HCT116 (cell line): Measurements from ENCODE around the gene LCMT1. TPM values are rescaled to one million over a fixed set of nuclear protein-coding genes. Genes with fewer than 3 reads are reported as not detected.

ENCODE experiments used
- ATAC-seq: fragments of 200-7000 bp; cut with Tn5 transposase; 2 replicates; pipeline ENCODE4 v1.9.1; 2020; ENCODE audit warnings: mild to moderate bottlenecking, moderate library complexity
- BruUV-seq: library from RNA; stranded (reverse); fragments of 400-500 nt; replicated peaks from 2 replicates; lab custom pipeline; 2021; lab: Mats Ljungman, UMichigan
- CTCF ChIA-PET: fragments of 300-600 bp; sonication (Branson Sonifier 250); formaldehyde crosslinking; loops from one replicate; lab custom pipeline; 2021; ENCODE audit warnings: antibody characterized with exemption; lab: Charles Lee
- POLR2A ChIA-PET: fragments of 300-600, 350-600 bp; sonication (Branson Sonifier 250); formaldehyde crosslinking; loops from one replicate; lab custom pipeline; 2021; ENCODE audit warnings: antibody characterized with exemption; lab: Charles Lee
- RAD21 ChIA-PET, 2 experiments: fragments of 300-600 bp; sonication (Branson Sonifier 250); formaldehyde crosslinking; loops; one replicate each; lab custom pipeline; 2023; ENCODE audit warnings: low total read pairs in 2 of 2; ENCODE audit not compliant: uncharacterized antibody in 2 of 2, unreplicated experiment in 2 of 2, low non-redundant PET in 1 of 2; lab: Charles Lee
- DNase-seq: peaks from one replicate; pipeline ENCODE4 v3.0.0-alpha.2; 2010; ENCODE audit warnings: low read depth, low spot score
- H2AFZ ChIP-seq: fragments of 200-600 bp; shearing (Covaris generic), sonication (generic); 2 replicates; pipeline ENCODE4 v1.6.1; 2017; ENCODE audit warnings: low read depth, mixed run types, mixed read lengths, antibody characterized with exemption, low read length; ENCODE audit not compliant: poor library complexity, severe bottlenecking
- H3K27ac ChIP-seq: 2 replicates; pipeline ENCODE4 v1.5.1; 2012; ENCODE audit warnings: low read depth, low read length
- H3K27me3 ChIP-seq: fragments of 200-600 bp; sonication (generic); 2 replicates; pipeline ENCODE4 v1.6.1; 2016; ENCODE audit warnings: mixed run types, low read length, mixed read lengths; ENCODE audit not compliant: insufficient read depth
- H3K36me3 ChIP-seq, 2 experiments: fragments of 200-500 bp in 1 of 2; fragments of 200-600 bp in 1 of 2; sonication (Bioruptor generic) in 1 of 2; sonication (generic) in 1 of 2; 2 replicates each; pipeline versions ENCODE4 v1.5.1 to v1.6.1; 2014 to 2016; ENCODE audit warnings: low read length in 2 of 2, inconsistent platforms in 1 of 2, mixed read lengths in 1 of 2, mixed run types in 1 of 2; ENCODE audit not compliant: insufficient read depth in 2 of 2, control insufficient read depth in 1 of 2
- H3K4me1 ChIP-seq, 2 experiments: fragments of 200-600 bp in 1 of 2; sonication (generic) in 1 of 2; 2 replicates each; pipeline versions ENCODE4 v1.5.1 to v1.6.1; 2012 to 2017; ENCODE audit warnings: low read length in 2 of 2, inconsistent platforms in 1 of 2, mild to moderate bottlenecking in 1 of 2, mixed read lengths in 1 of 2, mixed run types in 1 of 2, moderate library complexity in 1 of 2; ENCODE audit not compliant: insufficient read depth in 2 of 2, control insufficient read depth in 1 of 2
- H3K4me2 ChIP-seq: fragments of 200-600 bp; sonication (generic); 2 replicates; pipeline ENCODE4 v1.6.1; 2017; ENCODE audit warnings: mixed run types, low read length, mixed read lengths
- H3K4me3 ChIP-seq, 2 experiments: fragments of 200-600 bp in 1 of 2; sonication (generic) in 1 of 2; replicated peaks in 1 of 2; 2 replicates each; pipeline ENCODE4 v1.5.1; 2011 to 2016; ENCODE audit warnings: low read length in 2 of 2, control low read depth in 1 of 2, low read depth in 1 of 2, mild to moderate bottlenecking in 1 of 2, mixed read lengths in 1 of 2, mixed run types in 1 of 2
- H3K79me2 ChIP-seq: fragments of 200-600 bp; sonication (generic); 2 replicates; pipeline ENCODE4 v1.6.1; 2017; ENCODE audit warnings: mild to moderate bottlenecking, mixed run types, low read length, moderate library complexity, mixed read lengths; ENCODE audit not compliant: insufficient read depth
- H3K9ac ChIP-seq: fragments of 200-600 bp; sonication (generic); 2 replicates; pipeline ENCODE4 v1.6.1; 2016; ENCODE audit warnings: low read length, mixed read lengths
- H3K9me2 ChIP-seq: fragments of 200-600 bp; sonication (generic), shearing (Covaris generic); 2 replicates; pipeline ENCODE4 v1.6.1; 2017; ENCODE audit warnings: mixed run types, mild to moderate bottlenecking, moderate library complexity; ENCODE audit not compliant: insufficient read depth
- H3K9me3 ChIP-seq, 2 experiments: fragments of 200-500 bp in 1 of 2; fragments of 200-600 bp in 1 of 2; sonication (Bioruptor generic) in 1 of 2; sonication (generic) in 1 of 2; 2 replicates each; pipeline ENCODE4 v1.6.1; 2014 to 2017; ENCODE audit warnings: low read length in 2 of 2, mixed read lengths in 2 of 2, inconsistent platforms in 1 of 2, low read depth in 1 of 2, mild to moderate bottlenecking in 1 of 2, mixed run types in 1 of 2, moderate library complexity in 1 of 2; ENCODE audit not compliant: control insufficient read depth in 1 of 2, insufficient read depth in 1 of 2
- H4K20me1 ChIP-seq: fragments of 200-600 bp; sonication (generic), shearing (Covaris generic); 2 replicates; pipeline ENCODE4 v1.6.1; 2017; ENCODE audit warnings: mixed run types, mild to moderate bottlenecking, moderate library complexity; ENCODE audit not compliant: insufficient read depth
- CBX3 ChIP-seq: IDR thresholded peaks from 2 replicates; pipeline ENCODE4 v1.6.1; 2012; ENCODE audit warnings: low read depth
- CEBPB ChIP-seq: IDR thresholded peaks from 2 replicates; pipeline ENCODE4 v1.6.1; 2012; ENCODE audit warnings: low read depth
- EGR1 ChIP-seq: IDR thresholded peaks from 2 replicates; pipeline ENCODE4 v1.6.1; 2012; ENCODE audit warnings: low read depth
- ELF1 ChIP-seq: IDR thresholded peaks from 2 replicates; pipeline ENCODE4 v1.6.1; 2012; ENCODE audit warnings: low read depth, borderline replicate concordance
- EZH2 ChIP-seq: fragments of 200-600 bp; sonication (generic); IDR thresholded peaks from 2 replicates; pipeline ENCODE4 v1.6.1; 2017; ENCODE audit warnings: antibody characterized with exemption, mixed run types
- EZH2phosphoT487 ChIP-seq: fragments of 200-600 bp; IDR thresholded peaks from 2 replicates; pipeline ENCODE4 v1.6.1; 2018; ENCODE audit warnings: antibody characterized with exemption, borderline replicate concordance
- FOSL1 ChIP-seq: IDR thresholded peaks from 2 replicates; pipeline ENCODE4 v1.6.1; 2012; ENCODE audit warnings: low read depth
- JUND ChIP-seq: IDR thresholded peaks from 2 replicates; pipeline ENCODE4 v1.6.1; 2012
- POLR2AphosphoS5 ChIP-seq: IDR thresholded peaks from 2 replicates; pipeline ENCODE4 v1.6.1; 2011; ENCODE audit warnings: mild to moderate bottlenecking, low read depth, low read length, moderate library complexity
- RAD21 ChIP-seq: IDR thresholded peaks from 2 replicates; pipeline ENCODE4 v1.6.1; 2012; ENCODE audit warnings: low read depth, mild to moderate bottlenecking
- SIN3A ChIP-seq: IDR thresholded peaks from 2 replicates; pipeline ENCODE4 v1.6.1; 2012; ENCODE audit warnings: low read depth
- SP1 ChIP-seq: IDR thresholded peaks from 2 replicates; pipeline ENCODE4 v1.6.1; 2012; ENCODE audit warnings: low read depth
- SRF ChIP-seq: IDR thresholded peaks from 2 replicates; pipeline ENCODE4 v1.6.1; 2012; ENCODE audit warnings: low read depth
- TCF7L2 ChIP-seq: IDR thresholded peaks from 2 replicates; pipeline ENCODE4 v1.7.0; 2011; ENCODE audit warnings: borderline replicate concordance, inconsistent platforms; ENCODE audit not compliant: insufficient read depth, insufficient read length; ENCODE audit errors: extremely low read depth
- ZFX ChIP-seq: fragments of 450-650 bp; IDR thresholded peaks from 2 replicates; pipeline ENCODE4 v1.6.1; 2017
- ZNF274 ChIP-seq: fragments of 200-500 bp; sonication (Bioruptor generic); IDR thresholded peaks from 2 replicates; pipeline ENCODE4 v1.6.1; 2014; ENCODE audit warnings: mild to moderate bottlenecking, low read depth, low read length, inconsistent platforms
- intact Hi-C: fragments of 100-400 bp; cut with micrococcal nuclease; formaldehyde crosslinking; loops from 2 replicates; pipeline ENCODE4 v1.10.0; 2022
- total RNA-seq: library from RNA; stranded (reverse); gene quantifications from one replicate; pipeline ENCODE4 v1.2.1, GENCODE V29; 2021; ENCODE audit not compliant: unreplicated experiment
- TF ChIP-seq, protein P1 (sequence below): IDR thresholded peaks from 2 replicates; pipeline ENCODE4 v1.6.1; 2012
- TF ChIP-seq, protein P2 (sequence below): IDR thresholded peaks from 2 replicates; pipeline ENCODE4 v1.6.1; 2012
- TF ChIP-seq, protein P3 (sequence below), 3 experiments: fragments of 200-600 bp in 1 of 3; sonication (generic) in 1 of 3; IDR thresholded peaks in 2 of 3; conservative IDR thresholded peaks in 1 of 3; 2 replicates each; pipeline ENCODE4 v1.5.1; 2012 to 2017; ENCODE audit warnings: low read depth in 2 of 3, low read length in 2 of 3, antibody characterized with exemption in 1 of 3, borderline replicate concordance in 1 of 3, control low read depth in 1 of 3, mild to moderate bottlenecking in 1 of 3, mixed read lengths in 1 of 3, mixed run types in 1 of 3, moderate library complexity in 1 of 3; ENCODE audit not compliant: insufficient read depth in 1 of 3
- TF ChIP-seq, protein P4 (sequence below): IDR thresholded peaks from 2 replicates; pipeline ENCODE4 v1.6.1; 2012; ENCODE audit warnings: low read depth

Gene LCMT1
- total RNA-seq, 1 experiment from 2014 or later, result 52.4 TPM

DNA sequence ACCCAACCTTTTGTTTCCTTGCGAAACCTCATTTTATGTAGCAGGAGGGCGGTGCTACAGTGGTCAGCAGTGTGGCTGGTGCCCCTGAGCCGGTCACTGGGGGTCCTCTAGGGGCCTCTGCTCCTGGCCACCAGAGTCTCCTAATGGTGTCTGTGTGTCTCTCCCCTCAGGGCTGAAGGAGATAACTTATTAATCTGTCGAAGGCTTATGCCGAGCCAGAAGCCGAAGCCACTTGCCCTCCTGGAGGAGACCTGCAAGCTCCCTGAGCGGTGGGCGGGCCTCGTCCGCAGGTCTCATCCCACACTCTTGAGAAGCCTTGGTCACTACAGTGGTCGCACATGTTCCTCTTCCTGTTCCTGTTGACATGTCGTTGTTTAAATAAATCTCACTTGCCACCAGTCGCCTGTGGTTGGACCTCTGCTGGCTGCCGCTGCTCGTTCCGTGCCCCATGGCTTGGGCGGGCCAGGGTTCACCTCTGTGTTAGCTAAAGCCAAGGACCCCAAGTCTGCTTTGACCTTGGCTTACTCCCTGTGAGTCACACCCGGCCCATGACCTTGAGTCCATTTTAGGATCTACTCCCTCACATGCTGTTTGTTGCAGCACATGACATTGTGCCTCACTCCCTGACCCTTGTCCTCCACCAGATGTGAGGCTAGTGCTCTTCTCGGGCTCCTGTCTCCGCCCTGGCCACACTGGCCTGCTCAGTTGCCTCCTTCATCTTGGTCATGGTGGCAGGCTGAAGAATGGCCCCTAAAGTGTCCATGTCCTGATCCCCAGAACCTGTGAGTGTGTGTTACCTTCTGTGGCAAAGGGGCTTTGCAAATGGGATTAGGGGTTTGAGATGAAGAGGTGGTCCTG lies 66.5 kb downstream of the LCMT1 start:
- intact Hi-C loops, result no loop called here
- CTCF ChIA-PET, result no interaction called here
- H3K27ac ChIP-seq, result no peak overlapping the region
- DNase-seq (no peak), ATAC-seq (no peak)
- H3K79me2 ChIP-seq, result no peaks in the 10 kb centered on the region
- BruUV-seq, result no TSS peak
- H3K36me3 ChIP-seq, result peaks cover 0 to 3% of the 10 kb centered on the region in 2 experiments; a peak in 1 of 4 replicates
- H3K4me1 ChIP-seq, result no peaks in the 10 kb centered on the region
- no peaks in the 10 kb centered on the region for H3K27me3 ChIP-seq
- H3K9me3 ChIP-seq, result no peaks in the 10 kb centered on the region
- no peaks in the 10 kb centered on the region for H4K20me1 ChIP-seq
- no peak overlapping the region for H3K4me3 ChIP-seq
- H3K9me2 ChIP-seq, result no peaks in the 10 kb centered on the region
- RAD21 ChIA-PET, result no interaction called here
- H3K9ac ChIP-seq, result no peak overlapping the region
- no peak overlapping the region for H3K4me2 ChIP-seq
- POLR2A ChIA-PET, result no interaction called here
- TF ChIP-seq POLR2AphosphoS5, result no peak
- TF ChIP-seq RAD21, result no peak
- TF ChIP-seq, protein P1, sequence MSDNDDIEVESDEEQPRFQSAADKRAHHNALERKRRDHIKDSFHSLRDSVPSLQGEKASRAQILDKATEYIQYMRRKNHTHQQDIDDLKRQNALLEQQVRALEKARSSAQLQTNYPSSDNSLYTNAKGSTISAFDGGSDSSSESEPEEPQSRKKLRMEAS, result no peak
- TF ChIP-seq SIN3A, result no peak
- TF ChIP-seq EZH2, result no peak
- no peak for TF ChIP-seq CEBPB
- no peak for TF ChIP-seq ZFX
- TF ChIP-seq JUND, result no peak
- TF ChIP-seq ZNF274, result no peak
- TF ChIP-seq, protein P2, sequence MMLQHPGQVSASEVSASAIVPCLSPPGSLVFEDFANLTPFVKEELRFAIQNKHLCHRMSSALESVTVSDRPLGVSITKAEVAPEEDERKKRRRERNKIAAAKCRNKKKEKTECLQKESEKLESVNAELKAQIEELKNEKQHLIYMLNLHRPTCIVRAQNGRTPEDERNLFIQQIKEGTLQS, result no peak
- TF ChIP-seq EZH2phosphoT487, result no peak
- no peak for TF ChIP-seq ELF1
- TF ChIP-seq SRF, result no peak
- TF ChIP-seq, protein P3, sequence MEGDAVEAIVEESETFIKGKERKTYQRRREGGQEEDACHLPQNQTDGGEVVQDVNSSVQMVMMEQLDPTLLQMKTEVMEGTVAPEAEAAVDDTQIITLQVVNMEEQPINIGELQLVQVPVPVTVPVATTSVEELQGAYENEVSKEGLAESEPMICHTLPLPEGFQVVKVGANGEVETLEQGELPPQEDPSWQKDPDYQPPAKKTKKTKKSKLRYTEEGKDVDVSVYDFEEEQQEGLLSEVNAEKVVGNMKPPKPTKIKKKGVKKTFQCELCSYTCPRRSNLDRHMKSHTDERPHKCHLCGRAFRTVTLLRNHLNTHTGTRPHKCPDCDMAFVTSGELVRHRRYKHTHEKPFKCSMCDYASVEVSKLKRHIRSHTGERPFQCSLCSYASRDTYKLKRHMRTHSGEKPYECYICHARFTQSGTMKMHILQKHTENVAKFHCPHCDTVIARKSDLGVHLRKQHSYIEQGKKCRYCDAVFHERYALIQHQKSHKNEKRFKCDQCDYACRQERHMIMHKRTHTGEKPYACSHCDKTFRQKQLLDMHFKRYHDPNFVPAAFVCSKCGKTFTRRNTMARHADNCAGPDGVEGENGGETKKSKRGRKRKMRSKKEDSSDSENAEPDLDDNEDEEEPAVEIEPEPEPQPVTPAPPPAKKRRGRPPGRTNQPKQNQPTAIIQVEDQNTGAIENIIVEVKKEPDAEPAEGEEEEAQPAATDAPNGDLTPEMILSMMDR (IDR thresholded peaks at IDR 0.05 in 2 of 3, conservative IDR thresholded peaks at IDR 0.05 in 1 of 3; ENCODE audit: borderline replicate concordance in 1 of 3, insufficient read depth in 1 of 3, low read depth in 2 of 3, low read length in 2 of 3), result no peak
- no peak for TF ChIP-seq SP1
- TF ChIP-seq TCF7L2, result no peak
- TF ChIP-seq CBX3, result no peak
- TF ChIP-seq EGR1, result no peak
- TF ChIP-seq, protein P4, sequence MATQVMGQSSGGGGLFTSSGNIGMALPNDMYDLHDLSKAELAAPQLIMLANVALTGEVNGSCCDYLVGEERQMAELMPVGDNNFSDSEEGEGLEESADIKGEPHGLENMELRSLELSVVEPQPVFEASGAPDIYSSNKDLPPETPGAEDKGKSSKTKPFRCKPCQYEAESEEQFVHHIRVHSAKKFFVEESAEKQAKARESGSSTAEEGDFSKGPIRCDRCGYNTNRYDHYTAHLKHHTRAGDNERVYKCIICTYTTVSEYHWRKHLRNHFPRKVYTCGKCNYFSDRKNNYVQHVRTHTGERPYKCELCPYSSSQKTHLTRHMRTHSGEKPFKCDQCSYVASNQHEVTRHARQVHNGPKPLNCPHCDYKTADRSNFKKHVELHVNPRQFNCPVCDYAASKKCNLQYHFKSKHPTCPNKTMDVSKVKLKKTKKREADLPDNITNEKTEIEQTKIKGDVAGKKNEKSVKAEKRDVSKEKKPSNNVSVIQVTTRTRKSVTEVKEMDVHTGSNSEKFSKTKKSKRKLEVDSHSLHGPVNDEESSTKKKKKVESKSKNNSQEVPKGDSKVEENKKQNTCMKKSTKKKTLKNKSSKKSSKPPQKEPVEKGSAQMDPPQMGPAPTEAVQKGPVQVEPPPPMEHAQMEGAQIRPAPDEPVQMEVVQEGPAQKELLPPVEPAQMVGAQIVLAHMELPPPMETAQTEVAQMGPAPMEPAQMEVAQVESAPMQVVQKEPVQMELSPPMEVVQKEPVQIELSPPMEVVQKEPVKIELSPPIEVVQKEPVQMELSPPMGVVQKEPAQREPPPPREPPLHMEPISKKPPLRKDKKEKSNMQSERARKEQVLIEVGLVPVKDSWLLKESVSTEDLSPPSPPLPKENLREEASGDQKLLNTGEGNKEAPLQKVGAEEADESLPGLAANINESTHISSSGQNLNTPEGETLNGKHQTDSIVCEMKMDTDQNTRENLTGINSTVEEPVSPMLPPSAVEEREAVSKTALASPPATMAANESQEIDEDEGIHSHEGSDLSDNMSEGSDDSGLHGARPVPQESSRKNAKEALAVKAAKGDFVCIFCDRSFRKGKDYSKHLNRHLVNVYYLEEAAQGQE, result no peak
- no peak for TF ChIP-seq FOSL1
- H2AFZ ChIP-seq, result no peak overlapping the region
